NCI-H2107 treated with DMSO at 0.1 percent for 48 hours (cell line): ENCODE measurements around the gene YAP1.

Experiments
- DNase-seq: peaks from one replicate; lab custom pipeline; 2025; ENCODE audit not compliant: unreplicated experiment; lab: John Stamatoyannopoulos, UW

YAP1 gene

DNA sequence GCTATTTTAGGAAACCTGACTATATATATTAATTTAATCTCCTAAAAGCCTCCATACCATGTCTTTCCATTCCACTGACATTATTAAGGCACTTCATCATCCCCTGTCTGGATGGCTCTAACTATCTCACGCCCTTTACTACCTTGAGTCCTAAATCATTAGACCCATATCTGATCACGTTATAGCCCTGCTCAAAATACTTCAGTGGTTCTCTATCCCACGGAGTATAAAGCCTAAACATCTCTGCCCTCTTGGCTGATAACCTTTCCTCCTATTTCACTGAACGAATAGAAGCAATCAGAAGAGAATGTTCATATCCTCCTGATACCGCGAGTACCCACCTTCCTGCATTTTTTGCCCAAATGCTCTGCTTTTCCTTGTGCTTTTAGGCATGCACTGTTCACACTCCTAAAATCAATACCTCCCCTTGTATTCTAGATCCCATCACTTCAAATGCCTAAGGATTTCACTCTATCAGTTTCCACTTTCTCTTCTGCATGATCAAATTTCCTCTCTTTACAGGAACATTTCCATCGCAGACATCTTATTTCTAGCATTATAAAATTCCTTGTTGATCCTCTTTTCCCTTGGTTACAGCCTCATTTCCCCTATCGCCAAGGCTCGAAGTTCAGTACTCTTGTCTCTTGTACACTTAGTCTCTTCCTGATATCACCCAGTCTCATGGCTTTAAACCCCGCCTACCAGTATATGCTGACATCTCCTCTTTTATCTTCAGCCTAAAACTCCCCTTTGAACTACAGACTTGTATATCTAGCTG is 162.0 kb downstream of the YAP1 start:
- no peak for DNase-seq

DNA sequence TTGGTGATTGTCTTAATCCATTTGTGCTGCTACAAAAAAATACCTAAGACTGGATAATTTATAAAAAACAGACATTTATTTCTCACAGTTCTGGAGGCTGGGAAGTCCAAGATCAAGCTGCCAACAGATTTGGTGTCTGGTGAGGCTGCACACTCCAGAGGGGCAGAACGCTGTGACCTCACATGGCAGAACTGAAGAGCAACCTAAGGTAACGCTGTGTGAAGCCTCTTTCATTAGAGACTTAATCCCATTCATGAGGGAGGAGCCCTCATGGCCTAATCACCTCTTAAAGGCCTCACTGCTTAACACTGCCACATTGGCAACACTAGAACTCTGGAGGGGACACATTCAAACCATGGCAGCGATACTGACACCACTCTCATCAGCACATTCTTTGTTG is 164.4 kb downstream of the YAP1 start:
- DNase-seq = no peak

DNA sequence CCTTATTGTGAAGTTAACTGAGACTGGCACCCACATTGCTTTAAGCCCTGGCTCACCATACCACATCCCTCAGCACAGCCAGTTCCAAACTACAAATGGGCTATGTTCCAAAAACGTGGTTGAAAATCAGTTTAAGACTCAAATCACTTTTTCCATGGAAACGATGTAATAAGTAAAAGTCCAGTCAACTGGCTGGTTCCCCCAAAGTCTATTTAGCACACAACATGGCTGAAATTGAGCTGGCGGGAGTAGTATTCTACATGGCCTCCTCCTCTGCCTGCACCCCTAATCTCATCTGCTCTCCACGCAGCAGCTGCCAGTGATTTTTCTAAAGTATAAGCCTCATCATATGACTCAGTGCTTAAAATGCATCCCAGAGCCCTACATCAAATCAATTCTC is 166.1 kb downstream of the YAP1 start:
- DNase-seq = no peak

DNA sequence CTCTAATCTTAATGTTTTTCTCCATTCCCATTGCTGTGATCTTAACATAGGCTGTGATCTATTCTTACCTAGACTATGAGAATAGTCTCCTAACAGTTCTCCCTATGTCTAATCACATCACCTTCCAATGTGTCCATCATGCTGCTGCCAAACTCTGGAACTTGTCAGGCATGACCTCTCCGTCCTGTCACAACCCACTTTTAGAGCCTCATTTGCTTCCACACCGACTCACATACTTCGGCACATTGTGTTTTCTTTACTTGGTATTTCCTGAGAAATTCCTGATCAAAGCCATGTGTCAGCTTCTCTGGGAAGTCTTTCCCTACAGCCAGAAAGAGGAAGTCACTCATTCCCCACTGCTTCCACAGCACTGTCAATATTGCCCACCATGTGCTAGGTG is 166.5 kb downstream of the YAP1 start:
- DNase-seq = no peak

DNA sequence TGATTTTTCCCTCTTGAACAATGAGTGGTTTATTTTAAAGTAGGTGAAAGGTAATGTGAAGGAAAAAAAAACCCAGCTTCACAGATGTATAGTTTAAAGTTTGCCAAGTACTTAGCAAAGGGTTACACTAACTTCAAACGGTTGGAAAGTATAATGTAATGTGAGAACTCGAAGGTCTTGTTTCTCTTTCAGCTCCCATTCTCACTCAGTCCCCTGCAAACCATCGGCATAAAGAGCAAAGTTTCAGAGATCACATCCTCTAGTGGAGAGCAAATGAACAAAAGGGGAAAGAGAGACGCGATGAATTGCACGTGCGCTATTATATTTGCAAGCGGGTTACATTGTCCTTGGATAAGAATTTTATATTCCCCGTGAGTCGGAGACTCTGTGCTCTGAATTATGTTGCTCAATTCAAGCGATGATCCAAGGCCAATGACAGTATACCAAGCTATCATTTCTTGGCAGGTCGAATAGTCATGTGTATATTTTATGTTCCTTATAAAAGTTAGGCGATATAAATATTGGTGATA is 169.5 kb downstream of the YAP1 start:
- DNase-seq = peak; percentile 40

DNA sequence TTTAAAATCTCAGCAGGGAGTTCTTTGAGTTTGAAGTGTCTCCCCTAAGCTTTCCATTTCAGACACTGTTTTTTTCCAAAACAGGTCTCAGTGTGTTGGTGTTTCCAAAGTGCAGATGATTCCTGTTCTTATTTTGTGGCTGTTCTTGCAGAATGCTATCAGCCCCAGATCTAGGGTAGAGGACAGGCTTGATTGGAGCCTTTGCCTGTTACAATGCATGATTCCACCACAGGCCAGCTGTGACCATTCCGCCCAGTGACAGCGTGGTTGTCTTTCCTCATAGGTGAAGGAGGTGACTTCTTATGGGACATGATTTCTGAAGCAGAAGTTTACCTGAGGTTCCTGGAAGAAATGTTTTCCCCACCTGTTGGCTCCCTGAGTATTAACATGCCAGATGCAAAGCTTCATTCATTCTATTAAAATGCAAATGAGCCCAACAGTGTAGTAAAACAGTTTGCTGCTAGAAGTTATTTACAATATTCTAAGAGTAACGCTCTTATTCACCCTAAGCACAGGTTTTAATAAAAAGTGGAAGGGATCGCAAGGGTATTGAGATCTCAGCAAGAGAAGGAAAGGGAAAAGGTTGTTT is 170.1 kb downstream of the YAP1 start:
- peak; percentile 5 for DNase-seq
